GM12878 (cell line): Measurements from ENCODE around the gene ASB8.

Source experiments
- CBFB ChIP-seq: IDR thresholded peaks from 2 replicates; pipeline ENCODE4 v1.6.1; 2016; ENCODE audit warnings: antibody characterized with exemption, low read depth
- EZH2 ChIP-seq: IDR thresholded peaks from 2 replicates; pipeline ENCODE4 v1.6.1; 2012; ENCODE audit warnings: low read depth, mild to moderate bottlenecking, control low read depth, inconsistent platforms, low read length, borderline replicate concordance; ENCODE audit not compliant: control insufficient read depth
- IRF4 ChIP-seq: IDR thresholded peaks from 2 replicates; pipeline ENCODE4 v1.6.1; 2011; ENCODE audit warnings: low read depth, low read length
- POLR2A ChIP-seq: IDR thresholded peaks from 2 replicates; pipeline ENCODE4 v1.6.1; 2011; ENCODE audit warnings: low read depth, mild to moderate bottlenecking, low read length
- POLR2AphosphoS5 ChIP-seq: IDR thresholded peaks from 2 replicates; pipeline ENCODE4 v1.6.1; 2011; ENCODE audit warnings: mild to moderate bottlenecking, low read length, inconsistent platforms
- RAD21 ChIP-seq: IDR thresholded peaks from 2 replicates; pipeline ENCODE4 v1.6.1; 2011; ENCODE audit warnings: mild to moderate bottlenecking, low read depth, low read length, moderate library complexity; ENCODE audit not compliant: insufficient read depth
- TF ChIP-seq, protein P1 (sequence below), 3 experiments: IDR thresholded peaks in 2 of 3; conservative IDR thresholded peaks in 1 of 3; 2 replicates each; pipeline ENCODE4 v1.5.1; 2011; ENCODE audit warnings: low read depth in 3 of 3, low read length in 3 of 3, mild to moderate bottlenecking in 3 of 3, control low read depth in 2 of 3, moderate library complexity in 2 of 3, inconsistent platforms in 1 of 3, mixed read lengths in 1 of 3; ENCODE audit not compliant: control insufficient read depth in 2 of 3, insufficient read depth in 1 of 3; ENCODE audit errors: extremely low read depth in 1 of 3
- TF ChIP-seq, protein P2 (sequence below): IDR thresholded peaks from 2 replicates; pipeline ENCODE4 v1.6.1; 2012; ENCODE audit warnings: mild to moderate bottlenecking, low read depth, low read length

DNA sequence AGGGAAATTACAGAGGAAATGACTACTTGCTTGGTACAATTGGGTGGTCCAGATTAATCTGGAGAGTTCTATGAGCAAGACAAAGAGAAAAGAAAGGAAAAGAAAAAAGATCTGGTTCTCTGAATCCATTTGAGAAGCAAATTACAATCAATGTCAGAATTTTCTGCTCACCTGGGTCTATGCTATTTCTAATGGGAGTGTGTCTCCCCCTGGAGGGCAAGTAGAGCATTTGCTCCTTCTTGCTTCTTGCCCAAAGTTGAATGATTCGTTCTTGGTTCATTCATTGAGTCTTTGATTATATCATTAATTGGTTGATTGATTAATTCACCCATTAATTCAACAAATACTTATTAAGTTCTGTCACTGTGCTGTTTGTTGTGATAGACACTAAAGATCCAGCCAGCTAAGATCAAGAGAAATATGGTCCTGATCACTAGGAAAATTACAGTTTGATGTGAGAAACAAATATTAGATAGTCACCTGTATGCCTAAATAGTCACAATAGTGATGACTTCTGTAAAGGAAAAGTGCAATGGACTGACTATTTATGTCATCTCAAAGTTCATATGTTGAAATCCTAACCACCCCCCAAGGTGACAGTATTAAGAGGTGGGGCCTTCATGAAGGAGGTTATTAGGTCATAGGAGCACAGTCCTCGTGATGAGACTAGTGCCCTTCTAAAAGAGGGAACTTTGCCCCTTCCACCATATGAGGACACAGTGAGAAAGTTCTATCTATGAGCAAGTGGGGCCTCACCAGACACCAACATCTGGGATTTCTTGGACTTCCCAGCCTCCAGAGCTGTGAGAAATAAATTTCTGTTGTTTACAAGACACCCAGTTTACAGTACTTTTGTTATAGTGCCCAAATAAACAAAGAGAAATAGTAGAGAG lies 8.0 kb upstream of the ASB8 start:
- TF ChIP-seq, protein P1, sequence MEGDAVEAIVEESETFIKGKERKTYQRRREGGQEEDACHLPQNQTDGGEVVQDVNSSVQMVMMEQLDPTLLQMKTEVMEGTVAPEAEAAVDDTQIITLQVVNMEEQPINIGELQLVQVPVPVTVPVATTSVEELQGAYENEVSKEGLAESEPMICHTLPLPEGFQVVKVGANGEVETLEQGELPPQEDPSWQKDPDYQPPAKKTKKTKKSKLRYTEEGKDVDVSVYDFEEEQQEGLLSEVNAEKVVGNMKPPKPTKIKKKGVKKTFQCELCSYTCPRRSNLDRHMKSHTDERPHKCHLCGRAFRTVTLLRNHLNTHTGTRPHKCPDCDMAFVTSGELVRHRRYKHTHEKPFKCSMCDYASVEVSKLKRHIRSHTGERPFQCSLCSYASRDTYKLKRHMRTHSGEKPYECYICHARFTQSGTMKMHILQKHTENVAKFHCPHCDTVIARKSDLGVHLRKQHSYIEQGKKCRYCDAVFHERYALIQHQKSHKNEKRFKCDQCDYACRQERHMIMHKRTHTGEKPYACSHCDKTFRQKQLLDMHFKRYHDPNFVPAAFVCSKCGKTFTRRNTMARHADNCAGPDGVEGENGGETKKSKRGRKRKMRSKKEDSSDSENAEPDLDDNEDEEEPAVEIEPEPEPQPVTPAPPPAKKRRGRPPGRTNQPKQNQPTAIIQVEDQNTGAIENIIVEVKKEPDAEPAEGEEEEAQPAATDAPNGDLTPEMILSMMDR (IDR thresholded peaks at IDR 0.05 in 2 of 3, conservative IDR thresholded peaks at IDR 0.05 in 1 of 3; ENCODE audit: control insufficient read depth in 2 of 3, extremely low read depth in 1 of 3, insufficient read depth in 1 of 3, low read depth in 3 of 3, low read length in 3 of 3), result peak; percentile 89 to 94 (median 93)
- TF ChIP-seq EZH2 (no peak), RAD21 (peak; percentile 92), CBFB (no peak), IRF4 (no peak), POLR2A (no peak), POLR2AphosphoS5 (no peak)
- TF ChIP-seq, protein P2, sequence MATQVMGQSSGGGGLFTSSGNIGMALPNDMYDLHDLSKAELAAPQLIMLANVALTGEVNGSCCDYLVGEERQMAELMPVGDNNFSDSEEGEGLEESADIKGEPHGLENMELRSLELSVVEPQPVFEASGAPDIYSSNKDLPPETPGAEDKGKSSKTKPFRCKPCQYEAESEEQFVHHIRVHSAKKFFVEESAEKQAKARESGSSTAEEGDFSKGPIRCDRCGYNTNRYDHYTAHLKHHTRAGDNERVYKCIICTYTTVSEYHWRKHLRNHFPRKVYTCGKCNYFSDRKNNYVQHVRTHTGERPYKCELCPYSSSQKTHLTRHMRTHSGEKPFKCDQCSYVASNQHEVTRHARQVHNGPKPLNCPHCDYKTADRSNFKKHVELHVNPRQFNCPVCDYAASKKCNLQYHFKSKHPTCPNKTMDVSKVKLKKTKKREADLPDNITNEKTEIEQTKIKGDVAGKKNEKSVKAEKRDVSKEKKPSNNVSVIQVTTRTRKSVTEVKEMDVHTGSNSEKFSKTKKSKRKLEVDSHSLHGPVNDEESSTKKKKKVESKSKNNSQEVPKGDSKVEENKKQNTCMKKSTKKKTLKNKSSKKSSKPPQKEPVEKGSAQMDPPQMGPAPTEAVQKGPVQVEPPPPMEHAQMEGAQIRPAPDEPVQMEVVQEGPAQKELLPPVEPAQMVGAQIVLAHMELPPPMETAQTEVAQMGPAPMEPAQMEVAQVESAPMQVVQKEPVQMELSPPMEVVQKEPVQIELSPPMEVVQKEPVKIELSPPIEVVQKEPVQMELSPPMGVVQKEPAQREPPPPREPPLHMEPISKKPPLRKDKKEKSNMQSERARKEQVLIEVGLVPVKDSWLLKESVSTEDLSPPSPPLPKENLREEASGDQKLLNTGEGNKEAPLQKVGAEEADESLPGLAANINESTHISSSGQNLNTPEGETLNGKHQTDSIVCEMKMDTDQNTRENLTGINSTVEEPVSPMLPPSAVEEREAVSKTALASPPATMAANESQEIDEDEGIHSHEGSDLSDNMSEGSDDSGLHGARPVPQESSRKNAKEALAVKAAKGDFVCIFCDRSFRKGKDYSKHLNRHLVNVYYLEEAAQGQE, result no peak
